GM19025 (cell line): ENCODE measurements around the gene SSX7.
"Not testable (repeated sequence)": the region's sequence is repeated elsewhere in the genome, so short reads cannot be mapped to it uniquely, and the experiment has no call there.

Source experiments
- ATAC-seq: cut with Tn5 transposase; IDR thresholded peaks from one replicate; pipeline ENCODE4 v1.9.1; 2021; ENCODE audit warnings: mild to moderate bottlenecking, low read depth, moderate library complexity; ENCODE audit not compliant: unreplicated experiment

The SSX7 gene

GRCh38 chrX:52654800-52655199 is at the start of gene SSX7:
SSX7 (minus strand) TSS chrX:52654900; CDS start chrX:52653472, 1,428 bp downstream.
- ATAC-seq, result not testable (repeated sequence)

GRCh38 chrX:52692034-52692433 is 37.3 kb upstream of the SSX7 start:
- not testable (repeated sequence) for ATAC-seq

DNA sequence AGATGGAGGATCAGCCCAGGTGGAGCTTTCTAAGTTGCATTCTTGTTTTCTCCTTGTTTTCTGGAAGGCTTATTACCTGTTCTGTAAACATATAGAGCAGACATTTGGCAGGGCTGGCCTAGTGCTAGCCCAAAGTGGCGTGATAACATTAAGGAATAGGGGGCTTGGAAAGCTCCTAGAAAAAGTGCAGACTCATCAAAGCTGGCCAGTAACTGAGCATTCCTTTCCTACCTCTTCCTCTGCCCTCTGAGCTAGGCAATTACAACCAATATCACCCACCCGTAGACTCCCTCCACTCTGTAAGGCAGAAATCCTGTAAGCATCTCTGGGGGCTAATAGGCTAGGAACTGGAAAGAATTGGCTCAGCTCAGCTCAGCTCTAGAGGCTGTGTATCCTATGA is 7.5 kb upstream of the SSX7 start:
- ATAC-seq, result not testable (repeated sequence)

- ATAC-seq, result not testable (repeated sequence)
Observed at GRCh38 chrX:52655475-52655874, 775 bp upstream of the SSX7 start.

GRCh38 chrX:52650676-52651075 is 4.0 kb downstream of the SSX7 start:
- ATAC-seq, result not testable (repeated sequence)

- not testable (repeated sequence) for ATAC-seq
Observed at GRCh38 chrX:52648956-52649355, 5.7 kb downstream of the SSX7 start.

DNA sequence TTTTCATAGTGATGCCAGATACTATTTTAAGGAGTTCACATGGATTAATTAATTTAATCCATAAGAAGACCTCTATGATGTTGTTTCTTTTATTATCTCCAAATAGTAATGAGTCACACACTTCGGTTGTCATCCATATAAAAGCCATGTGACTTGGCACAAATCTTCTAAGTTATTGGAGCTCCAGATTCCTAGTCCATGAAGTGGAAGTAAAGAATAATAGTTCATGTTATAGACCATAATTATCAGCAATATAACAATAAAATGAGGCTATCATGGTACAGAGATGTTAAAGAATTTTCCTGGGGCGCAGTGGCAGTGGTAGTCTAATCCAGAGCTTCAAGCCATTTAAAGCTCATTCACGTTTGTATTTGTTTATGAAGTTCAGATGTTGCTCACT is 26.2 kb downstream of the SSX7 start:
- not testable (repeated sequence) for ATAC-seq

DNA sequence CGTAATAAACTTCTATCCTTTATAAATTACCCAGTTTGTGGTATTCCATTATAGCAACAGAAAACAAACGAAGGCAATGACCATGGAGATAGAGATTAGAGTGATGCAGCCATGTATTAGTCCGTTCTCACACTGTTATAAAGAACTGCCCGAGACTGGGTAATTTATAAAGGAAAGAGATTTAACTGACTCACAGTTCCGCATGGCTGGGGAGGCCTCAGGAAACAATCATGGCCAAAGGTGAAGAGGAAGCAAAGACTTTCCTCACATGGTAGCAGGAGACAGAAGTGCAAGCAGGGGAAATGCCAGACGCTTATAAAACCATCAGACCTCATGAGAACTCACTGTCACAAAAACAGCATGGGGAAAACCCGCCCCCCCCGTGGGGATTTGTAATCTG is 34.0 kb downstream of the SSX7 start:
- ATAC-seq, result not testable (repeated sequence)

DNA sequence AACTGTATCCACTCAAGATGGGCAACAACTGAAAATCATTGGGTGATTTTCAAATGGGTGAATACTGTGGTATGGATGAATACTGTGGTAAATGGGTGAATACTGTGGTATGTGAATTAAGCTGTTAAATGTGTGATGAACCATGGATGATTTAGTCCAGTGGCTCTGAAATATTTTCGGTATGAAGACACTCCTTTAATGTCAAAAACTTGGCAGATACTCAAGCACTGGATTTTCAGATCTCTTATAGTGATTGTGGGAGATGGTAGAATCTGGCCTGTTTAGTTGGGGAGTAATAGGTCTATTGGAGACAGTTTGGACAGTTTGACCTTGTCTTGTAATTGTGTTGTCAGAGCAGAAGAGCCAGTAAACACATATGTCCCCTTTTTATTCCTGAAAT is 45.7 kb downstream of the SSX7 start:
- ATAC-seq, result no peak

DNA sequence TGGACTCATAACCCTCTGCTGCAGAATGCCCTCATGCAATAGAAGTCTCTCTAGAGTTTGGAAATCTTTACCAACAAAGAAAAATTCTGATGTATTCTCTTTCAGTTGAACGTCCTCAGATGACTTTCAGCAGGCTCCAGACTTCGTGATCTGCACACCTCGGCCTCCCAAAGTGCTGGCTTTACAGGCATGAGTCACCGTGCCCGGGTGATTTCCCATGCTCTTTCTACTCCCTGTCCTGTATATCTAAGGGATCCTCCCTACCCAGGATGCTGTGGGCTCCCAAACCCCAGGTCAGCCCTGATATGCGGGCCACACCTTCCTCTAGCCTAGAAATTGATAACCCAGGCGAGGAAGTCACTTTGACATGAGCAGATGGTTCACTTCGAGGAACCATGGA is 51.5 kb downstream of the SSX7 start:
- ATAC-seq, result not testable (repeated sequence)

DNA sequence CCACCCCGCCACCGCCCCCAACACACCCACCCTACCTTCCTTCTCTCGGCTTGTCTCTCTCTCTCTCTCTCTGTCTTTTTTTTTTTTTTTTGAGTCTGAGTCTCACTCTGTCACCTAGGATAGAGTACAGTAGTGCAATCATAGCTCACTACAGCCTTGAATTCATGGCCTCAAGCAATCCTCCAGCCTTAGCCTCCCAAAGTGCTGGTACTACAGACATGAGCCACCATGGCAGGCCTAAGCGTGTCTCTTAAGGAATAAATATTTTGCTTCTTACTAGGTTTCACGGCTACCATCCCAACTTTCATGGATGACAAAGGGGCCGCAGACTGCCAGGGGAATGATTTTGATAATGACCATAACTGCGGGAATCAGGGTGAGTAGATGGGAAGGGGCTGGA is 55.8 kb downstream of the SSX7 start:
- no peak for ATAC-seq

DNA sequence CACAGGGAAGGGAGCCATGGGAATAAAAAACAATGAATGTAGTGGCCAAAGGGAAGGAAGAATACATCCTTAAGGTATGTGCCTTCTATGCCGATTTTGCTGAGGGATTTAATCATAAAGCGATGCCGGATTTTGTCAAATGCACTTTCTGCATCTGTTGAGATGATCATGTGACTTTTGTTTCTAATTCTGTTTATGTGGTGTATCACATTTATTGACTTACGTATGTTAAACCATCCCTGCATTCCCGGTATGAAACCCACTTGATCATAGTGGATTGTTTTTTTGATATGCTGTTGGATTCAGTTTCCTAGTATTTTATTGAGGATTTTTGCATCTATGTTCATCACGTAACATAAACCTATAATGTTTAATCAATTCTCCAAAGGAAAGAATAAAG is 60.0 kb downstream of the SSX7 start:
- ATAC-seq, result no peak
